ENCODE results near the gene COX7A1. TPM values are rescaled to one million over a fixed set of nuclear protein-coding genes. Genes with fewer than 3 reads are reported as not detected.

The COX7A1 gene
- total RNA-seq, 1 experiment from 2014 or later: not detected

GRCh38 chr19:36142046-36142445 lies 10.2 kb downstream of the COX7A1 start:
- no CpG with 5 or more reads among the region's 14 CpGs for WGBS (ENCODE audit: extremely low coverage, insufficient read length, low lambda C conversion rate)
- no peaks in the 10 kb centered on the region for H4K20me1 ChIP-seq (ENCODE audit: control insufficient read depth, insufficient read depth, insufficient read length)
- DNase-seq: no peak
- no peaks in the 10 kb centered on the region for H3K79me1 ChIP-seq (ENCODE audit: insufficient read depth, low read depth, low read length, poor library complexity, severe bottlenecking)
- Mint-ChIP-seq H3K4me3 (peak overlapping the region; percentile 96 to 99), H3K36me3 (ENCODE audit: insufficient read depth in 1 of 3, low read depth in 3 of 3) (peaks cover 35 to 51% (median 49%) of the 10 kb centered on the region in 3 experiments; a peak in 6 of 7 replicates), H3K27ac (peak overlapping the region in 2 of 3 experiments; percentile 89 to 97; a peak in 2 of 7 replicates), H3K4me1 (peaks cover 9 to 14% of the 10 kb centered on the region in 2 experiments), H3K9me3 (no peaks in the 10 kb centered on the region; a peak in 1 of 5 replicates), H3K27me3 (ENCODE audit: low read depth) (no peaks in the 10 kb centered on the region; the same call in 1 of the 2 replicates)
- H3T11ph ChIP-seq (ENCODE audit: low read length): no peak overlapping the region
- no peak overlapping the region for H2AK5ac ChIP-seq (ENCODE audit: insufficient read length, low read length)
- no peak overlapping the region for H2BK12ac ChIP-seq (ENCODE audit: insufficient read length, low read depth, low read length)
- no peak overlapping the region for H2BK15ac ChIP-seq (ENCODE audit: low read depth, low read length)
- no peak overlapping the region for H2BK120ac ChIP-seq (ENCODE audit: low read depth, low read length, poor library complexity, severe bottlenecking)
- H3K56ac ChIP-seq (ENCODE audit: insufficient read length, low read depth, low read length): no peak overlapping the region
- peaks cover 4% of the 10 kb centered on the region for H3K23me2 ChIP-seq (ENCODE audit: insufficient read length, low read depth, low read length, poor library complexity, severe bottlenecking)
- no peak overlapping the region for H3K27ac ChIP-seq (ENCODE audit: insufficient read length, low read depth, low read length)
- no peak overlapping the region for H4K5ac ChIP-seq (ENCODE audit: insufficient read length, low read depth, low read length)
- H3K27me3 ChIP-seq (ENCODE audit: insufficient read depth, low read length): no peaks in the 10 kb centered on the region
- H3K14ac ChIP-seq (ENCODE audit: insufficient read depth, low read length): no peak overlapping the region
- no peak overlapping the region for H4K91ac ChIP-seq (ENCODE audit: insufficient read length, low read depth, low read length)
- no peak overlapping the region for H2BK5ac ChIP-seq (ENCODE audit: insufficient read length, low read length)
- H3K9me3 ChIP-seq (ENCODE audit: control insufficient read depth, low read depth, low read length): no peaks in the 10 kb centered on the region
- H2BK20ac ChIP-seq (ENCODE audit: low read depth, low read length, poor library complexity, severe bottlenecking): no peak overlapping the region
- no peaks in the 10 kb centered on the region for H3K4me1 ChIP-seq (ENCODE audit: insufficient read depth, low read length)
- no peak overlapping the region for H3K9ac ChIP-seq (ENCODE audit: extremely low read depth, insufficient read length, low read length)
- no peaks in the 10 kb centered on the region for H3K79me2 ChIP-seq (ENCODE audit: insufficient read depth, low read length)
- TF ChIP-seq CTCF (conservative IDR thresholded peaks at IDR 0.05): no peak
- no peak overlapping the region for H3K18ac ChIP-seq (ENCODE audit: insufficient read length, low read depth, low read length)
- H4K8ac ChIP-seq (replicated peaks; ENCODE audit: insufficient read length, low read depth, low read length): no peak overlapping the region
- no peak overlapping the region for H3K4me2 ChIP-seq (ENCODE audit: insufficient read depth, insufficient read length, low read length)
- H3K23ac ChIP-seq (ENCODE audit: insufficient read length, low read depth, low read length): no peak overlapping the region
- H2AFZ ChIP-seq (ENCODE audit: low read length): no peak overlapping the region
- no peak overlapping the region for H3K4ac ChIP-seq (ENCODE audit: low read depth, low read length)
